HT1080 (cell line): ENCODE results near the gene NCOA1. TPM values are rescaled to one million over a fixed set of nuclear protein-coding genes. Genes with fewer than 3 reads are reported as not detected.
A peak's percentile ranks its signal among the peaks of the same experiment; 100 is the strongest.
"Not testable (repeated sequence)": the region's sequence is repeated elsewhere in the genome, so short reads cannot be mapped to it uniquely, and the experiment has no call there.

ENCODE experiments used
- DNase-seq: peaks from one replicate; pipeline ENCODE4 v3.0.0-alpha.2; 2015; ENCODE audit warnings: low read depth
- total RNA-seq: library from RNA; depleted of rRNA; stranded (reverse); fragments of >200 nt; shearing (Covaris generic); gene quantifications from 2 replicates; pipeline ENCODE4 v1.2.3, GENCODE V29; 2014

The NCOA1 gene
- total RNA-seq, 1 experiment from 2014 or later: 10.4 TPM

DNA sequence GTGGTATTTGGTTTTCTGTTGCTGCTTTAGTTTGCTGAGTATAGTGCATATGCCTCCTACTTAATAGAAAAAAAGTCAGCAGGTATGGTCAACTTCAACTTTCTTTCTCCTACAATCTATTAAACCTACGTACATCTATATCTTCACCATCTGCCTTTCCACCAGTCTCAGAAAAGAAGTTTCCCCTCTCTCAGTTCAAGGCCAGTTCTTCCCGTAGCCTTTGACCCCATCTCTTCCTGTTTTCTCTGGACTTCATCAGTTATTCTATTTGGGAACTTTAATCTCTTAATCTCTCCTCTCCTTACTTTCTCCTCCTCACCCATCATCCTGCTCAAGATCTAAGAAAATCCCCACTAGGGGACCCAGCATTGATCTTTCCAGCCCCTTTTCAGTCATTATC, 296.5 kb downstream of the NCOA1 start:
- DNase-seq: no peak

DNA sequence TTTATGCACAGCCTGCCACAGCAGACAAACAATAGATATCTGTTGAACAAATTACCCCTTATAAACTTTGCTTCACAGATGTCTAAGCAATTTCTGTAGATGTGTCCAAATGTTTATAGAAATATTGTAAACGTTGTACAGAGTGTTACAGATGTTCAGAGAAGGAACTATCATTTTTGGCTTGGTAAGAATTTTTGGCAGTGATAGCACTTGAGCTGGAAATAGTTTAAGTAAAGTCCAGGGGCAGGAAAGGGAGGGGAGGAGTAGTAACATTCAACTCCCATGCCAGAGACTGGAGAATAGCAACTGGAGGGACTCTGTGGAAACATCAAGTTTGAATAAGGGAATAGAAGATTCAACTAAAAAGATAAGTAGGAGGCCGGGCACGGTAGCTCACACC, 297.8 kb downstream of the NCOA1 start:
- no peak for DNase-seq

GRCh38 chr2:24791452-24791851, 300.4 kb downstream of the NCOA1 start:
- DNase-seq: no peak

GRCh38 chr2:24792542-24792873, 301.5 kb downstream of the NCOA1 start:
- no peak for DNase-seq

GRCh38 chr2:24792874-24793760, 302.1 kb downstream of the NCOA1 start, which contains the start of the genes CENPO and PTRHD1:
Gene CENPO (plus strand): TSS chr2:24793425. CDS start chr2:24793920, 495 bp downstream.
Gene PTRHD1 (minus strand): TSS chr2:24793391. CDS start chr2:24793377, 14 bp downstream.
- DNase-seq: peak; percentile 96

GRCh38 chr2:24793761-24794435, 302.8 kb downstream of the NCOA1 start:
- peak; percentile 12 for DNase-seq

DNA sequence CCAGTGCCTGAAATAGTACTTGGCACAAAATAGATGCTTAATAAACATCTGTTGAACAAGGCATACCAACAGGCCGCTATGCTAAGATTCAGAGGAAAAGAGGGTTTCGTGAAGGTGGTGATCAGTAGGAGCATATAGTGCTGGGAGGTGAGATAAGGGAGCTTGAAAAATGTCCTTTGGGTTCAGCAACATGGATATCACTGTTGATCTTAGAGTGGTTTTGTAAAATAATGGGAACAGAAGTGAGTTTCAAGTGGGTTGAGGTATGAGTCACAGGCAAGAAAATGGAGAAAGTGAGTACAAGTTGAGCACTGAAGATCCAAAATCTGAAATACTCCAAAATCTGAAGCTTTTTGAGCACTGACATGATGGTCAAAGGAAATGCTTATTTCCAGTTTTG, 306.6 kb downstream of the NCOA1 start:
- no peak for DNase-seq

GRCh38 chr2:24800487-24800886, 309.4 kb downstream of the NCOA1 start:
- not testable (repeated sequence) for DNase-seq

- DNase-seq: not testable (repeated sequence)
Observed at GRCh38 chr2:24805811-24806660, 315.0 kb downstream of the NCOA1 start.

GRCh38 chr2:24806661-24807036, 315.6 kb downstream of the NCOA1 start:
- no peak for DNase-seq

GRCh38 chr2:24809316-24810007, 318.4 kb downstream of the NCOA1 start:
- DNase-seq: no peak

GRCh38 chr2:24813691-24814137, 322.7 kb downstream of the NCOA1 start:
- no peak for DNase-seq

DNA sequence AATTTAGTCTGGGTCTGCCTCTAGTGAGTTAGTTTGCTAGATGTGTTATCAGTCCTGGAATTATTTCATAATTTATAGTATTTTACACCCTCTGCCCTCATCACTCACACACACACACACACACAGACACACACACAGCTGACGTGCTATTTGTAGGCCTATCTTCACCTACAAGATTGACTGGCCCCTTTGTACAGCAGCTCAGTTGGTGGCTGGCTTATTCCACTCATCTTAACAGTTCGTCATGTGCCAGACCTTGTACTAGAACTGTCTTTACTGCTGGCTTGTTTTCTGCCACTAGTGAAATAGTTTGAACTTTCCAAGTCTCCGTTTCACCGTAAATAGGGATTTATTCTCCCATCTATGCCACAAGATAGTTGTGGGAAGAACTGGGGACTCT, 323.5 kb downstream of the NCOA1 start:
- no peak for DNase-seq

GRCh38 chr2:24815171-24815570, 324.1 kb downstream of the NCOA1 start:
- DNase-seq: no peak

- DNase-seq: no peak
Observed at GRCh38 chr2:24816404-24816803, 325.4 kb downstream of the NCOA1 start.

DNA sequence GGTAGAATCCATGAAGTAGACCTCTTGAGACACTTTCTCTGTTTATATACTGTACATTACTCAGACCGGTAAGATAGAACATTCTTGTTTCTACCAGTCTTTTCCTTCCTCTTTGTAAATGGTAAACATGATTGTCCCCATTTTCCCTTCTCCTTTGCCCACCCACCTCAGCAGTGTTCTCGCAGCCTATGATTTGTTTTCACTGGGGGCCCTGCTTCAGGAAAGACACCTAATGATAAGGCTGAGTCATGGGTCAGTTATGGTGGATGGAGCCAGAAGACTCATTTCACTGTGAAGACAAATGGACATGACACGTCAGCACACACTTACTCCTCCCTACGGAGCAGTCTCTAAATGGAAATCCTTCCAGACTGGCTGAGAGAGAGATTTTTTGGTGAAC, 325.8 kb downstream of the NCOA1 start:
- DNase-seq: peak; percentile 76

- DNase-seq: no peak
Observed at GRCh38 chr2:24818721-24819167, 327.7 kb downstream of the NCOA1 start.

DNA sequence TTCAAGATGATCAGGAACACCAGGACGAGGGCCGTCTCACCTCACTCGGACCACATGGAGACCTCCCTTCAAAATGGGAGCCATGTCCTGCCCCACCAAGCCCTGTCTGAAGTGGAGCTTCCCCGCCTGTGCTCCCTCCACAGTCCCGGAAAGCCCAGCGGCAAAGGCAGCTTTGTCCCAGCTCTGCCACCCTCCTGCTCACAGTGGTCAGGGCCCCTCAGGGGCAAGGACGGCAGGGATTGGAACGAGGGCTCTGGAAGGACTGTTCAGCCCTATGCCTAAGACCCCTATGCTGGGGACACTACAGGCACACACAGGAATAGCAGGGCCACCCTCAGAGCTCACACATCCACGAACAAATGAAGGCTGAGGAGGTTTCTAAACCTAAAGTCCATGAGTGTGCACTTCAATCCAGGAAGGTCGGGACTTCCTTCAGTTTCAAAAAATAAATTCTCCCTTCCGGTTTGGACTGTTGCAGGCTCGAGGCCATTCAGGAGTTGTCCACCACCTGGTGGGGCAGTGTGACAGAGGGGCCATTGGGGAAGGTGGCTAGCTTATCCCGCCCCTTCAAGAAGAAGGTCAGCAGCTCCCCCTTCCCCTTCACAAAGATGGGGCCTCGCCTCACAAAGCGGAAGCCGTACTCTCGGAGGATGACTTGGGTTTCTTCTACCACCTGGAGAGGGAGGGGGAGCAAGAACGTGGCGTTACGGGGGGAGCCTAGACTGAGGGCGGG, 328.6 kb downstream of the NCOA1 start:
- no peak for DNase-seq

DNA sequence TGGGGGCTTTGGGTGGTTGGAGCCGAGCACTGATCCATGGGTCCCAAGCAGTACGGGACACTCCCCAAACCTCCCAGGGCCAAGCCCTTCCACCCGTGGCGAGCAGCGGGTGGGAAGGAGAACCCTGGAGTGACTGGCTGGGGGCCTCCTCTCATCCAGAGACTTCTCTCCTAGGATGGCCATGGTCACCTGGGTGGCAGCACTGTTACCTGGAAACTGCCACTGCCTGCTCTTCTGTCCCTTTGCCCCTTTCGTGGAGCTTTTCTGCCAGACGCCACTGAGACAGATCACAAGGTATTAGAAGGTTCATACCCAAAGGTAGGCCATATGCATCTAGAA, 329.1 kb downstream of the NCOA1 start:
- DNase-seq: no peak
